Inflammatory macrophage treated with lipopolysaccharide for 1 hour (primary cell): Measurements from ENCODE around the gene AKAP8L.
"Not testable (repeated sequence)": the region's sequence is repeated elsewhere in the genome, so short reads cannot be mapped to it uniquely, and the experiment has no call there.

Experiments used
- DNase-seq, 2 donors: peaks; one replicate each; pipeline ENCODE4 v3.0.0-alpha.2; 2020 to 2022

Gene AKAP8L

DNA sequence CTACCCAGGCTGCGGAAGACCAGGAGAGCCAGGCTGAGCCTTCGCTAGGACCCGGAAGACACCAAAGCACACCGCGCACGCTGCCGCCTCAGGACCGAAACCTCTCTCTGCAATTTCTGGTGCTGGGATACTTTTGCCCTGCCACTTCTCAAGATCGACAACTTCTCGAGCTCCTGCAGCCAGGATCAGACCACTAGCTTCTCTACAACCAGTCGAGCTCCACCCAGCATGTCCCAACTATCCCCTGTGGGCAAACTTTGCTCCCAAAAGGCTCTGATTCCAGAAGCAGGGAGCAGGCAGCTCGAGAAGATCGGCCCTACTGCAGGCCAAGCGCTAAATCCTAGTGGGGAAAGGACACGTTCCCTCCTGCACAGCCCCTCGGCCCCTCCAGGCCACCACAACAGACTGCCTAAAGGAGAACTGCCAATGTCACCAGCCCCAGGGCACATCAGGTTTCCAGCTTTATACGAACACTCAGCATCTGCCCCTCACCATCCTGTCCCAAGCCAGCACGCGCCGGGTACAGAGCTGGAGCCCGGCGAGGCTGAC, 40.2 kb downstream of the AKAP8L start:
- peak in 1 of 2 donors; percentile 53 for DNase-seq

DNA sequence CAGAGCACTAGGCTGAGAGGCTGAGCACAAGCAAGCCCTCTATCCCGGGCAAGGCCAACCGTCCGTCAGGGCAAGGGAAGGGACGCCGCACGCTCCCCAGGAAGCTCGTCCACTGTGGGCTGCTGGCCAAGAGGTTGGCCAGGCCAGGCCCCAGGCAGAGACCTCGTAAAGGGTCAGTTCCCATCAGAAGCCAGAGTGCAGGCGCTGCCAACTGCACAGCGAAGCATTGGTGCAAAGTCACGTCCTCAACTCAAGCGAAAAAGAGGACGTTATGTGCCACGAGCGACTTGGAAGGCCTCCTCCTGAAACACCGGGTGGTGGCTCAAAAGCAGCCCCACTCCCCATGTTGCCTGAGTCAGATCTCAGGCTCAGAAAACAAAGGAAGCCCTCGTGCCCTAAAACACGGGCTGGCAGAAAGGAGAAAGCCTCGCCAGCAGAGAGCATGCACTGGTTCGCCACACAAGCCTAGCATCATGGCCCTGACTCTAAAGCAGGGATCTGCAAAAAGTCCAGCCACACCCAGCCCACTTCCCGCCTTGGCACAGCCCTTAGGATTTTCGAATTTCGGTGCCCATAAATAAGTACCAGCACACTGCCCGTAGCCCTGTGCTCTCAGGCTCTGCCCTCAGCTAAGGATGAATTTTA, 43.9 kb downstream of the AKAP8L start:
- no peak for DNase-seq

DNA sequence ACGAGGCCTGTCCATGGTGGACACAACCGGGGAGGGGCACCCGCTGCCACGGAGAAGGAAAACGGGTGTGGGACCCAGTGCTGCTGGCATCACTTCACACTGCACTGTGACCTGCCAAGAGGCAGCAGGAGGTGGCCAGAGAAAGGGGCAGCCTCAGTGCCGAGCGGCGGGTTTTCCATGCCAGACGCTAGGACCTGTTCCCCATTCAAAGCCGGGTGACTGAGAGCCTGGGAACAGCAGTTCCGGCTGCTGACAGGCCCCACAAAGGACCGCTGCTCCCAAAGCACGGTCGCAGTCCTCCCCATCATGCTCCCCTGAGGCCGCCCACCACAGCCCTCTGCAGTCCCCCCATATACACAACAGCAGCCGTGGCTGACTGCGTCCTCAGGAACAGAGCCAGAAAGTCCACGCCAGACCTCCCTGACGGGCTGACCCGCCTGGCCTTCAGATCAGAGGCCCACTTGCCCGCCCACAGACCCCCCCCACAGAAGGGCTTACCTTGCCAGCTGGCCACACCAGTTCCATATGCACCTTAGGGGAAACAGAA, 44.6 kb downstream of the AKAP8L start:
- no peak for DNase-seq

DNA sequence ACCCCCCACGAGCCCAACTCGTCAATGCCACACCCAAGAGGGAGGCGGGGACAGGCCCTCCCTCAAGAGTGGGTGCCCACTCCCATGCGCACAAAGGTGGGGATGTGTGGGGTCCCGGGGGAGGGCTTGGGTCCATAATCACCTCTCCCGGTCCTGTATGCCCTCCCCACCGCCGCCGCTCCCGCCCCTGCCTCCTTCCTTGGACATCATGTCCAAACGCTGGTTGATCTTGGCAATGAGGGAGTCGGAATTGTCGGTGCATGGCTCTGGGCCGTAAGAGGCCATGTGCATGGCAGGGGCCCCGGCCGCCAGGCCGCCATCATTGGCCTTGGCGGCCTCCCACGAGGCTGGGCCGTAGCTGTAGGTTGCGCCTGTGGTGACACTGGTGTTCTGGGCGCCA, 45.1 kb downstream of the AKAP8L start:
- no peak for DNase-seq

DNA sequence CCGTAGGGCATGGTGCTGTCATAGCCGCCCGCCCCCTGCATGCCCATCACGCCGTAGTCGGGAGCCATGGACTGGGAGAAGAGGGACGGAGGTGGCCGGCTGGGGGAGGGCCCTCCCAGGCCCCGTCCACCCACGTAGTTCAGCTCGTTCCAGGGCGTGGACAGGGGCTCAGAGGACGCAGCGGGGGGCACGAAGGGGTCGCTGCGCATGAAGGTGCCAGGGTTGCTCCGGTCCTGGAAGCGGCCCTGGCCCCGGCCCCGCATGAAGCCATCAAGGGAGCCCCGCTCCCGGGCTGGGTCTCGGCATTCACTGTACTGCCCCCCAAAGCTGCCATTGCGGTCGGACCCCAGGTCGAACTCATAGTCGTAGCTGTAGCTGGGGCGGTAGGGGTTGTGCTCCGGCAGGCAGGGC, 45.9 kb downstream of the AKAP8L start:
- no peak for DNase-seq

DNA sequence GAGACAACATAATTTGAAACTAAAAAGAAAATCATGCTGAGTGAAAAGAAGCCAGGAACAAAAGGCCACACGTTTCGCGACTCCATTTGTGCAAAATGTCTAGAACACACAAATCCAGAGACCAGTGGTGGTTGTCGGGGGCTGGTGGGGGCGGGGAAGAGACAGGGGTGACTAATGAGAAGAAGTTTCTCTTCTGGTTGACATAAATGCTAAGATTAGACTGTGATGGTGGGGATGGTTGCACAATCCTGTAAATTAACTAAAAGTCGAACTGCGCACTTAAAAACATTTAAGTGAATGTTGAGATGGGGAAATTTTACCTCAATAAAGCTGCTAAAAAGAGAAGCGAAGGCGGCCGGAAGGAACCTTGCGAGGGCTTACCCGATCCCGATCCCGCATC, 46.3 kb downstream of the AKAP8L start:
- peak in 1 of 2 donors; percentile 12 for DNase-seq

DNA sequence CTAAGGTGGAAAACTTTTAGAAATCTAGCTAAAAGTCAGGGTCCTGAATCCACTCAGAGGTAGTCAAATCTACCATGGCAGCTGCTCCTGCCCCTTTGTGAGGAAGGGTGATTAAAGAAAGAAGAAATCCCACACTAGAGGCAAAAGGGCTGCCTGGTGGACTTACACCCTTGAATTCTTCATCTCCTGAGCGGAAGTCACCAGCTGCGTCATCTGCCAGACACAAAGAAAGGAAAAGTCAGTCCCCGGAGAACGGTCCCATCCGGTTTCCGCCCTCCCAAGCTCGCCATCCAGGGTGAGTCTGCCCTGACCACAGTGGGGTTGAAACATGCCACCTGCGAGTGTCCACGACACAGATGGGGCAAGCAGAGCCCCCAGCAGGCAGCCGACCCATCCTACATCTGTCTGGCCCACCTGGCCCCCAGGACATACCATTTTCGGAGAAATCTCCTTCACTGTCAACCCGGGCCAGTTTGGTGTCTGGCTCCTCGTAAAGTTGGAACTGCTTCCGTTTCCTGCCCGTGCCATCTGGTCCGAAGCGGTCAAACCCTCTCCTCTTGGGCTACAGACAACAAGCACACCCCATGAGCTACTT, 46.9 kb downstream of the AKAP8L start:
- DNase-seq = no peak

DNA sequence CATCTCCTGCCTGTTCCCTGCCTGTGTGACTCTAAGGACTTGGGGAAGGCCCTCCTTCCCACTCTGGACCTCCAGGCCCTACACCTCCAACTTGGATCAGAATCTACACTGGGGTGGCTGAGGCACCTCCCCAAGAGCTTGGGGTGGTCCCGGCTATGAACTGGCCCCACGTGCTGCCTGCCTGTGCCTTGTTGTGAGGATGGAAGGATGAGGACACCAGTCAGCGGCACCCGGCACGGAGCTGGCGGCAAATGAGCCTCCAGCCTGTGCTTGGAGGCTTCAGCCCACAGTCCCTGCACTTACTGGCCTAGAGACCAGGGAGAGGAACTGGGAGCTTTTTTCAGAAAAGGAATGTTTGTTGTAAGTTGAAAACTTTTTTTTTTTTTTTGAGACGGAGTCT, 47.7 kb downstream of the AKAP8L start:
- no peak for DNase-seq

DNA sequence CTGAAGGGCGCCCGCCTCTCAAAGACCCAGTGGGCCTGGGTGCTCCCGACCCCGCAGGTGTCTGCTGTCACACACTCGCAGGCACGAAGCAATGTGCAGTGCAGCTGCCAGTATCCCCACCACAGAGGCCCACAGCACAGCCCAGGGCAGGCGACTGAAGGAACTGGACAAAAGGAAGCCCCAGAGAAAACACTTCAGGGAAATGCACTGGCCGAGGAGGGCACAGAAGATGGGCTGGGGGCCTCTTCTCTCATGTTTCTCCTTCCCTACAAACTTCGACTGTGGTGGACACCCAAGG, 49.2 kb downstream of the AKAP8L start:
- no peak for DNase-seq

DNA sequence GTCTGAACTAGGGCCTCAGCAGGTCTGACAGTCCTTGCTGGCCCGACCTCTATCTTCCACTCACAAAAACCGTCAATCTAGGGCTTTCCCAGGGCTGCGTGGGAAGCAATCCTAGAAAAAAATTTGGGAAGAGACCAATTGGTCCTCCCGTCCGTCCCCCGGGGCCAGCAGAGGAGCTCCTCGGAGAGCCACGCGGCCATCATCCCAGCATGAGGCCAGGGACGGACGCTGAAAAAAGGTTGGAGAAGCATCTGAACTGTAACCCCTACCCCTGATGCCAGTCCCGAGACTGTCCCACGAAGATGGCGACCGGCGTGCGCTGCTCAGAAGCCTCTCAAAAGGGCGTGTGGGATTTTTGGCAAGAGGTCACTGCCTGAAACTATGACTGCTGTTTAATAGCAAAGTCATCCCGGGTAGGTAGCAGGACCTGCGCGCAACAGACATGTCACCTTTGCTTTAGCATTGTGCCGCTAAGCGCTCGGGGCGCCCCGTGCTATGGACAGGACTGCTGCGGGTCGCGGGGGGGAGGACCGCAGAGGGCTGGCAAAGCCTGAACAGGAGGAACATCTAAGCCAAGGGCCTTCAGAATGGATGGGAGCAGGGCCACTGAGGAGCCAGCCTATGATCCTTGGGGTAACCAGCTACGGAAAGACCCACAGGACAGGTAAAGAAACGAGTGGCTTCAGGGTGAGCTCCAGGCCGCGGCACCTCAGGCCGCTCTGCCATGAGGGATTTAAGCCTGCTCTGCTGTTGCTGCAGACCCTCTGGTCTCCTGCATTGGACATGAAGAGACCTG, 49.8 kb downstream of the AKAP8L start:
- no peak for DNase-seq

DNA sequence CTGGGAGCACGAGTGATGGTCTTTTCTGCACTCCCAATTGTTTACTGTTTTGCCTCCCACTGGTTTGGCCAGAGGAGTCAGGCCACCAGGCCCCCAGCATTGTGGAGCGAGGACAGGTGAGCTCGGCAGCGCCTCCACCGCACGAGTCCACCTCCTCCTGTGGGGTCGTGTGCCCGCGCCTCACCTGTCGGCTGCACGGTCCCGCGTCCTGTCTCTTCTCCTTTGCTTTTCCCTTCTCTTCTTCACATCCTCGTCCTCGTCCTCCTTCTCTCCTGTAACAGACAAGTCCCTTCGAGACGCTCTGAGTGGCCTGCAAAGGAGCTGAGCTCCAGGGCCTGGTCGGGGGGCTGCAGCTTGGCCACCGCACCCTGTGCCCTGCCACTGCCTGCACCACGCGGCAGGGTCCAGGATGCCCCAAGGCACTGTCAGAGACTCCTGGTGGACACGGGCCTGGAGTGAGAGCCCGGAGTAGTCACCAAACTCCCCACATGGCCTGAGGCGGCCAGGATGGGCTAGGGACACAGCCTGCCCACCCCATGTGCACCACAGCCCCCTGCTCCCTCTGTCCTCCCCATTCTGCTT, 50.6 kb downstream of the AKAP8L start:
- DNase-seq = no peak

DNA sequence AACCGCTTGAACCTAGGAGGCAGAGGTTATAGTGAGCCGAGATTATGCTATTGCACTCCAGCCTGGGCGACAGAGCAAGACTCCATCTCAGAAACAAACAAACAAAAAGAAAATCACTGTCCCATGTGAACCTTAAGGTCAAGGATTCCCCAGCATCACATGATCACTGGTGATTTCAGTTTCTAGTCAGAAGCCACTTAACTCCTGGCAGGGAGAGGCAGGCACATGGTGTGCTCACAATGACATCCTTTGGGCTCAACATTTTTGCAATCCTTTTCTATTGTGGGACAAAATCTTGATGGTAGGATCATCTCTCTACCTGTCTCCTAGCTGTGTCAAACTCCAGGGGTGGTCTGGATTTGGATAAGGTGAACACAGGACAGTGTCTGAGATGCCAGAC, 51.3 kb downstream of the AKAP8L start:
- DNase-seq = no peak

DNA sequence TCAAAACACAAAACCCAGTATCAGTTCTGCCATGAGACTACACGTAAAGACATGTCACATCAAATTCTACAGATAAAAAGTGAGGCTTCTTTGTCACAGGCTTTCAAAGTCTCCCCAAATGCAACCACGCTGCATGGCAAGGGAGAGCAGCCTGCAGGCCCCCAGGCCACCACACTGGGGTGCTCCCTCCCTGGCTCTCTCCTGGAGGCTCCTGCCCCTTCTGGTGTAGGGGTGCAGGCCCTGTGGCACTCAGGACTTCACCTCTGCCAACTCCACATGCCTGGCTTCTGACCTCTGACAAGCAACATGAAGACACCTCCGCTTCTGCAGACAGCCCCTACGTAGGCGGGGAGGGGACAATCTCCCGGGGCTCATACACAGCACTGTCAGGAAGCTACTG, 53.5 kb downstream of the AKAP8L start:
- no peak for DNase-seq

DNA sequence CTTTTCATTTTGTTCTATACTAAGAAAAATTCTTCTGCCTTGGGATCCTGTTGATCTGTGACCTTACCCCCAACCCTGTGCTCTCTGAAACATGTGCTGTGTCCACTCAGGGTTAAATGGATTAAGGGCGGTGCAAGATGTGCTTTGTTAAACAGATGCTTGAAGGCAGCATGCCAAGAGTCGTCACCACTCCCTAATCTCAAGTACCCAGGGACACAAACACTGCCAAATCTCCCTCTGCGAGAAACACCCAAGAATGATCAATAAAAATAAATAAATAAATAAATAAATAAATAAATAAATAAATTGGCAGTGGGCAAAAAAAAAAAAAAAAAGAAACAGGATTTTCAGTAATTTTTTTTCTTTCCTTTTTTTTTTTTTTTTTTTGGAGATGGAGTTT, 55.0 kb downstream of the AKAP8L start:
- not testable (repeated sequence) for DNase-seq

DNA sequence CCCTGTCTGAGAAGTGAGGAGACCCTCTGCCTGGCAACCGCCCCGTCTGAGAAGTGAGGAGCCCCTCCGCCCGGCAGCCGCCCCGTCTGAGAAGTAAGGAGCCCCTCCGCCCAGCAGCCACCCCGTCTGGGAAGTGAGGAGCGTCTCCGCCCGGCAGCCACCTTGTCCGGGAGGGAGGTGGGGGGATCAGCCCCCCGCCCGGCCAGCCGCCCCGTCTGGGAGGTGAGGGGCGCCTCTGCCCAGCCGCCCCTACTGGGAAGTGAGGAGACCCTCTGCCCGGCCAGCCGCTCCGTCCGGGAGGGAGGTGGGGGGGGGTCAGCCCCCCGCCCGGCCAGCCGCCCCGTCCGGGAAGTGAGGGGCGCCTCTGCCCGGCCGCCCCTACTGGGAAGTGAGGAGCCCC, 55.7 kb downstream of the AKAP8L start:
- not testable (repeated sequence) for DNase-seq

DNA sequence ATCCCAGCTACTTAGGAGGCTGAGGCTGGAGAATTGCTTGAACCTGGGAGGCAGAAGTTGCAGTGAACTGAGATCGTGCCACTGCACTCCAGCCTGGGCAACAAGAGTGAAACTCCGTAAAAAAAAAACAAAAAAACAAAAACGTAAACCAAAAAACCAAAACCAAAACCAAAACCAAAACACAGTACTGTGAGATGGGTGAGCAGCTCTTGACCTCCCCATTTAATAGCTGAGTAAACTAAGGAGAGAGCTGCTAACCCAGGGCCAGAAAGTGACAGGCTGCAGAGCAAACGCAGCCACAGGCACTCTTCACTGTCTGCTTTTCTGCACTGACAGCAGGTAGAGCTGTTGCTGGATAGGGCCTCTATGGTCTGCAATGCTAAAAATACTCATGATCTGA, 58.8 kb downstream of the AKAP8L start:
- not testable (repeated sequence) for DNase-seq

DNA sequence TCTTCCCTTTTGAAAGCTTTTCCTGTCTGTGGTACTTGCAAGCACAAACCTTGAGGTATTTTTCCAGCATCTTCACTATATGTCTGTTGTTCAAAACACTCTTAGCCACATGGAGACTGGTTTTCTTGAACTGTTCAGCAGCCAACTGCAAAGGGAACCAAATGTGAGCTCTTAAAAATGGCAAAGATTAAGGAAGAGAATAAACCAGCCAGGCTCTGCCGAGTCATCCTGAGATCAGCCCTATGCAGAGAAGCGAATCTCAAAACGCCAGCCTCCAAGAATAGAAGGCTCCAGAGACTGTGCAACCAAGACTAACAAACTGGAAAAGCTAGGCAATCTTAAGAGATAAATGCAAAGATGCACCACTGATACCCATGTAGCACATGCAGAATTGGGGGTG, 59.9 kb downstream of the AKAP8L start:
- no peak for DNase-seq

DNA sequence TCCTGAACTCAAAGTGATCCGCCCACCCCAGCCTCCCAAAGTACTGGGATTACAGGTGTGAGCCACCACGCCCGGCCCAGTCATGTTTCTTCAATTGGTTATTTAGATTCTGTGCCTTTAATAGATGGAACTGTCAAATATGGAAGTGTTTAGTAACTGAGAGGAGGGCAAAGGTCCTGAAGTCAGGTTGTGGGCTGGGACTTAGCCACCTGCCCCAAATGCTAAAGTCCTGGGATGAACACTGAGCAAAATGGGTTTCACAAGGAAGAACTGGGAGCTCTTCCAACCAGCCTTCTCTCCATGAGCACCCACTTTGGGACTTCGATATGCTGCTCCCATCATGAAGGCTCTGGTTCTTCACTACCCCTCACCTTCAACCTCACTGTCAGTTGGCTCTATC, 60.9 kb downstream of the AKAP8L start:
- DNase-seq = no peak

DNA sequence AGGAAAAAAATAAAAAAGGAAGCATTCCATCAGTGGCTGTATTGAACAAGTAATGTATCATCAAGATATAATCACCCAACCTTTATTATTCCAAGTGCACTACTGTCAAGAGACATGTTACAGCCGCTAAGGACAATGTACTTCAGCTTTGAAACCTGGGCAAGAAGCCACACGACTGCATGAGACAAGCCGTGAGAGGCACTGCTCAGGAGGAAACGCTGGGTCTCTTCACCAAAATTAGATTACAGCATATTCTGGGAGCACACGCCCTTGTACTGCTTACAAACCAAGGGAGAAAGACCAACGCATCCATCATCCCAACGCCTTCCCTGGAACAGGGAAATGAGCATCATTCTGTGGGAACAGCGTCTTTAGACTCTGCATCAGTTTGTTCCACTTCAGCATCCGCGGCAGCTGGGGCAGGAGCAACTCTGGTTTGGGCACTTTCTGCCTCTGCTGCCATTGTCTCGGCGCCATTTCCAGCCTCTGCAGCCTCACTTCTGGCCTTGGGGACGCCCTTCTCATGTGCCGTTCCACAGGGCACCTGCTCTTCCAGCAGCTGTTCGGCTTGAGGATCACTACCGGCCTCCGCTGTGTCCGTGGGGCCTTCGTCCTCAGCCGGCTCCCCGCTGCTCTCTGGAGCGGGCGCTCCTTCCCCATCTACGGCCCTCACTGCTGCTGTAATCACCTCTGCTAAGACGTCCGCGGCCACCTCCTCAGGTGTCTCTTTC, 64.1 kb downstream of the AKAP8L start:
- no peak for DNase-seq

DNA sequence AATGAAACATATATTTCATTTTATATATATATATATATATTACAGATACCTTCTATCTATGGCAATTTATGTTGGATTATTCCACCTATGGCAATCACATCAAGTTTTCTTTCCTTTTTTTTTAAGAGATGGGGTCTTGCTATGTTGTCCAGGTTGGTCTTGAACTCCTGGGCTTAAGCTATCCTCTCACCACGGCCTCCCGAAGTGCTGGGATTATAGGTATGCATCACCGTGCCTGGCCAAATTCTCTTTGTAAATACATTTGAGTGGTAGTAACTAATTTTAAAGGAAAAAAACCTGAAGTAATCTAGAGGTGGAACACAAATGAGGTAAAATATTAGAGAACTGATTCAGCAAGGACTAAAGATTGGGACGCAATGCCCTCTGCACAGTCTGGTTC, 64.9 kb downstream of the AKAP8L start:
- no peak for DNase-seq

DNA sequence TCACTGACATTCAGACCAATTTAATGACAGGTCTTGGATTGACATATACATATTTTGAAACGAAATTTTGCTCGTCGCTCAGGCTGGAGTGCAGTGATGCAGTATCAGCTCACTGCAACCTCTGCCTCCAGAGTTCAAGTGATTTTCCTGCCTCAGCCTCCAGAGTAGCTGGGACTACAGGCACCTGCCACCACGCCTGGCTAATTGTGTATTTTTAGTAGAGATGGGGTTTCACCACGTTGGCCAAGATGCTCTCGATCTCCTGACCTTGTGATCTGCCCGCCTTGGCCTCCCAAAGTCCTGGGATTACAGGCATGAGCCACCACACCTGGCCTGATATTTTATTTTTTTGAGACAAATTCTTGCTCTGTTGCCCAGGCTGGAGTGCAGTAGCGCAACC, 66.3 kb downstream of the AKAP8L start:
- DNase-seq = not testable (repeated sequence)

DNA sequence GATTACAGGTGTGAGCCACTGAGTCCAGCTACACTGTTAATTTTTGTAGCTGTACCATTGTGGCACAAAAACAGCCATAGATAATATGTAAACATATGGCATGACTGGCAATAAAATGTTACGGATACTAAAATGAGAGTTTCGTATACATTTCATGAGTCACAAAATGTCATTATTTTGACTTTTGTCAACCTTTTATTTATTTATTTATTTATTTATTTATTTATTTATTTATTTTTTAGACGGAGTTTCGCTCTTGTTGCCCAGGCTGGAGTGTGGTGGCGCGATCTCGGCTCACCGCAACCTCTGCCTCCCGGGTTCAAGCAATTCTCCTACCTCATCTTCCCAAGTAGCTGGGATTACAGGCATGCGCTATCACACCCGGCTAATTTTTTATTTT, 77.5 kb downstream of the AKAP8L start:
- DNase-seq = not testable (repeated sequence)

DNA sequence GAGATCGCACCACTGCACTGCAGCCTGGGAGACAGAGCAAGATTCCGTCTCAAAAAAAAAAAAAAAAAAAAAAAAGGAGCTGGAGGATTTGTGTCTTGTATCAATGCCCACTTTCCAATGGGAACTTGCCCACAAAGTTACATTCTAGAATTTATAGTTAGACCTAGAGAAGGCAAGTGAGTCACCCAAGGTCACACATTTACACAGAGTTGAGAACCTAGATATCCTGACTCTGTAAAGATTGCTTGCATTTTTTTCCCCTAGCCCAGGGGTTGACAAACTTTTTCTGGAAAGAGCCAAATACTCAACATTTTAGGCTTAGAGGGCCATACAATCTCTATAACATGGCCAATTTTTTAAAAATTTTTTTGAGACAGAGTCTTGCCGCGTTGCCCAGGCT, 78.7 kb downstream of the AKAP8L start:
- no peak for DNase-seq
